Eye (tissue), 1 donor: ENCODE measurements around the gene GK.
A peak's percentile ranks its signal among the peaks of the same experiment; 100 is the strongest.
"Not testable (repeated sequence)": the region's sequence is repeated elsewhere in the genome, so short reads cannot be mapped to it uniquely, and the experiment has no call there.

Source experiments
- DNase-seq: peaks from one replicate; pipeline ENCODE4 v3.0.0-alpha.2; 2015

GK gene

GRCh38 chrX:30653415-30654131 lies at the start of gene GK:
Gene GK (plus strand): TSS chrX:30653423. CDS start chrX:30653538, 115 bp downstream.
- peak; percentile 58 for DNase-seq

GRCh38 chrX:30607155-30607554 lies 46.1 kb upstream of the GK start:
- peak; percentile 1 for DNase-seq

GRCh38 chrX:30610026-30610425 lies 43.2 kb upstream of the GK start:
- DNase-seq, result no peak

- no peak for DNase-seq
Observed at GRCh38 chrX:30612250-30612655, 41.0 kb upstream of the GK start.

GRCh38 chrX:30613721-30614120 lies 39.5 kb upstream of the GK start:
- DNase-seq, result no peak

- DNase-seq, result no peak
Observed at GRCh38 chrX:30615229-30615628, 38.0 kb upstream of the GK start.

- DNase-seq, result no peak
Observed at GRCh38 chrX:30618160-30618765, 35.0 kb upstream of the GK start.

GRCh38 chrX:30620125-30620524 lies 33.1 kb upstream of the GK start:
- no peak for DNase-seq

- DNase-seq, result no peak
Observed at GRCh38 chrX:30620980-30621618, 32.1 kb upstream of the GK start.

GRCh38 chrX:30622361-30622760 lies 30.9 kb upstream of the GK start:
- DNase-seq, result no peak

- DNase-seq, result no peak
Observed at GRCh38 chrX:30626402-30626801, 26.8 kb upstream of the GK start.

GRCh38 chrX:30627818-30628652 lies 25.2 kb upstream of the GK start:
- DNase-seq, result no peak

GRCh38 chrX:30634070-30634469 lies 19.2 kb upstream of the GK start:
- DNase-seq, result not testable (repeated sequence)

- DNase-seq, result no peak
Observed at GRCh38 chrX:30635630-30636029, 17.6 kb upstream of the GK start.

GRCh38 chrX:30637874-30638815 lies 15.1 kb upstream of the GK start:
- no peak for DNase-seq

- not testable (repeated sequence) for DNase-seq
Observed at GRCh38 chrX:30639702-30640101, 13.5 kb upstream of the GK start.

- DNase-seq, result no peak
Observed at GRCh38 chrX:30642642-30643041, 10.6 kb upstream of the GK start.

GRCh38 chrX:30643313-30643821 lies 9.9 kb upstream of the GK start:
- no peak for DNase-seq

- DNase-seq, result no peak
Observed at GRCh38 chrX:30649859-30650258, 3.4 kb upstream of the GK start.

- peak; percentile 95 for DNase-seq
Observed at GRCh38 chrX:30652527-30653414, 452 bp upstream of the GK start.

- DNase-seq, result not testable (repeated sequence)
Observed at GRCh38 chrX:30654386-30654785, 1.2 kb downstream of the GK start.
